DMS 273 (cell line): ENCODE results near the gene LMX1A.
A peak's percentile ranks its signal among the peaks of the same experiment; 100 is the strongest.

Source experiments
- DNase-seq: peaks from one replicate; lab custom pipeline; 2025; ENCODE audit not compliant: unreplicated experiment; lab: John Stamatoyannopoulos, UW

The LMX1A gene

GRCh38 chr1:165367375-165367993 lies 11.0 kb upstream of the LMX1A start:
- DNase-seq = peak; percentile 94

- DNase-seq = peak; percentile 34
Measured at GRCh38 chr1:165365341-165365740, 8.8 kb upstream of the LMX1A start.

GRCh38 chr1:165364568-165365133 lies 8.1 kb upstream of the LMX1A start:
- peak; percentile 86 for DNase-seq

GRCh38 chr1:165356876-165357275 lies 361 bp upstream of the LMX1A start:
- DNase-seq = no peak

GRCh38 chr1:165355139-165355976 lies 1.2 kb downstream of the LMX1A start:
- no peak for DNase-seq

GRCh38 chr1:165354739-165355138 lies 1.8 kb downstream of the LMX1A start:
- no peak for DNase-seq

GRCh38 chr1:165353731-165354671 lies 2.5 kb downstream of the LMX1A start:
- no peak for DNase-seq

GRCh38 chr1:165352442-165353293 lies 3.8 kb downstream of the LMX1A start:
- peak; percentile 42 for DNase-seq

GRCh38 chr1:165351863-165352441 lies 4.6 kb downstream of the LMX1A start:
- no peak for DNase-seq

GRCh38 chr1:165350840-165351239 lies 5.7 kb downstream of the LMX1A start:
- DNase-seq = peak; percentile 11

- DNase-seq = no peak
Measured at GRCh38 chr1:165345502-165345901, 11.0 kb downstream of the LMX1A start.

- DNase-seq = no peak
Measured at GRCh38 chr1:165344736-165345135, 11.8 kb downstream of the LMX1A start.

- no peak for DNase-seq
Measured at GRCh38 chr1:165344198-165344597, 12.3 kb downstream of the LMX1A start.

- DNase-seq = peak; percentile 63
Measured at GRCh38 chr1:165342587-165342986, 13.9 kb downstream of the LMX1A start.

- peak; percentile 37 for DNase-seq
Measured at GRCh38 chr1:165342168-165342567, 14.3 kb downstream of the LMX1A start.

GRCh38 chr1:165339164-165339563 lies 17.4 kb downstream of the LMX1A start:
- no peak for DNase-seq

- no peak for DNase-seq
Measured at GRCh38 chr1:165330483-165330882, 26.0 kb downstream of the LMX1A start.

GRCh38 chr1:165329104-165329503 lies 27.4 kb downstream of the LMX1A start:
- DNase-seq = no peak

GRCh38 chr1:165328136-165328535 lies 28.4 kb downstream of the LMX1A start:
- DNase-seq = peak; percentile 54

GRCh38 chr1:165327538-165327937 lies 29.0 kb downstream of the LMX1A start:
- DNase-seq = peak; percentile 50
